SK-N-SH (cell line): ENCODE data around the gene INSYN1. TPM values are rescaled to one million over a fixed set of nuclear protein-coding genes. Genes with fewer than 3 reads are reported as not detected.

Experiments used
- CTCF ChIA-PET: fragments of 300-600, 350-600 bp; formaldehyde crosslinking; extraction: SDS; loops from one replicate; lab custom pipeline; 2021; lab: Yijun Ruan, JAX
- POLR2A ChIA-PET: fragments of 350-600 bp; sonication (Branson Sonifier 250); formaldehyde crosslinking; extraction: SDS; loops from one replicate; lab custom pipeline; 2020; ENCODE audit warnings: antibody characterized with exemption, inconsistent platforms; lab: Yijun Ruan, JAX
- DNase-seq: peaks from one replicate; pipeline ENCODE4 v3.0.0; 2012
- H2AFZ ChIP-seq: fragments of 200-600 bp; sonication (generic); 2 replicates; pipeline ENCODE4 v1.8.1; 2016; ENCODE audit warnings: antibody characterized with exemption, mild to moderate bottlenecking, low read depth
- H3F3A ChIP-seq: fragments of 200-600 bp; sonication (generic); replicated peaks from 2 replicates; pipeline ENCODE3; 2016; ENCODE audit warnings: antibody characterized with exemption, mild to moderate bottlenecking; ENCODE audit not compliant: insufficient read depth
- H3K27ac ChIP-seq, 2 experiments: fragments of 200-500 bp in 1 of 2; fragments of 200-600 bp in 1 of 2; sonication (Bioruptor generic) in 1 of 2; sonication (generic), shearing (Covaris generic) in 1 of 2; 2 replicates each; pipeline versions ENCODE4 v1.5.1 to v1.6.1; 2014 to 2016; ENCODE audit warnings: low read depth in 2 of 2, inconsistent platforms in 1 of 2, low read length in 1 of 2, mild to moderate bottlenecking in 1 of 2, mixed read lengths in 1 of 2
- H3K27me3 ChIP-seq: fragments of 200-600 bp; sonication (generic), shearing (Covaris generic); 2 replicates; pipeline ENCODE4 v1.6.1; 2016; ENCODE audit warnings: mixed run types; ENCODE audit not compliant: insufficient read depth
- H3K36me3 ChIP-seq, 2 experiments: fragments of 200-500 bp in 1 of 2; fragments of 200-600 bp in 1 of 2; sonication (Bioruptor generic) in 1 of 2; sonication (generic) in 1 of 2; replicated peaks in 1 of 2; 2 replicates each; pipeline versions ENCODE3 to v1.5.1; 2014 to 2016; ENCODE audit warnings: low read length in 1 of 2, mild to moderate bottlenecking in 1 of 2; ENCODE audit not compliant: insufficient read depth in 2 of 2, control insufficient read depth in 1 of 2
- H3K4me1 ChIP-seq, 2 experiments: fragments of 200-500 bp in 1 of 2; fragments of 200-600 bp in 1 of 2; sonication (Bioruptor generic) in 1 of 2; sonication (generic), shearing (Covaris generic) in 1 of 2; 2 replicates each; pipeline versions ENCODE4 v1.5.1 to v1.6.1; 2014 to 2016; ENCODE audit warnings: low read depth in 1 of 2, low read length in 1 of 2, mixed run types in 1 of 2; ENCODE audit not compliant: insufficient read depth in 2 of 2, control insufficient read depth in 1 of 2
- H3K4me2 ChIP-seq: fragments of 200-600 bp; sonication (generic), shearing (Covaris generic); 2 replicates; pipeline ENCODE4 v1.6.1; 2017; ENCODE audit warnings: mixed run types
- H3K4me3 ChIP-seq, 2 experiments: fragments of 200-500 bp in 1 of 2; fragments of 200-600 bp in 1 of 2; sonication (Bioruptor generic) in 1 of 2; sonication (generic), shearing (Covaris generic) in 1 of 2; 2 replicates each; pipeline versions ENCODE4 v1.5.1 to v1.8.1; 2014 to 2016; ENCODE audit warnings: low read depth in 2 of 2, inconsistent platforms in 1 of 2, low read length in 1 of 2, mild to moderate bottlenecking in 1 of 2, mixed read lengths in 1 of 2, moderate library complexity in 1 of 2
- H3K79me2 ChIP-seq: fragments of 200-600 bp; sonication (generic); 2 replicates; pipeline ENCODE4 v1.8.1; 2017; ENCODE audit warnings: mild to moderate bottlenecking; ENCODE audit not compliant: insufficient read depth
- H3K9ac ChIP-seq: fragments of 200-600 bp; sonication (generic); 2 replicates; pipeline ENCODE4 v1.6.1; 2017; ENCODE audit warnings: mixed run types
- H3K9me2 ChIP-seq: fragments of 200-600 bp; sonication (generic); 2 replicates; pipeline ENCODE4 v1.6.1; 2017; ENCODE audit warnings: mixed run types
- H3K9me3 ChIP-seq: fragments of 200-600 bp; sonication (generic); 2 replicates; pipeline ENCODE4 v1.6.1; 2017; ENCODE audit warnings: mixed run types, mild to moderate bottlenecking, moderate library complexity
- H4K20me1 ChIP-seq: fragments of 200-600 bp; sonication (generic); 2 replicates; pipeline ENCODE4 v1.6.1; 2017; ENCODE audit warnings: mild to moderate bottlenecking, mixed run types; ENCODE audit not compliant: insufficient read depth
- CHD2 ChIP-seq: fragments of 150-350 bp; IDR thresholded peaks from 2 replicates; pipeline ENCODE4 v1.6.1; 2018; ENCODE audit warnings: low read length; ENCODE audit not compliant: partially characterized antibody
- CTCF ChIP-seq: fragments of 200-600 bp; sonication (generic); IDR thresholded peaks from 2 replicates; pipeline ENCODE4 v1.6.1; 2017; ENCODE audit warnings: antibody characterized with exemption, mild to moderate bottlenecking, moderate library complexity
- ELF1 ChIP-seq: IDR thresholded peaks from 2 replicates; pipeline ENCODE4 v1.4.0; 2012
- EZH2phosphoT487 ChIP-seq: fragments of 200-600 bp; sonication (generic); IDR thresholded peaks from 2 replicates; pipeline ENCODE4 v1.6.1; 2017; ENCODE audit warnings: low read depth, mixed run types, mild to moderate bottlenecking, antibody characterized with exemption, moderate library complexity, borderline replicate concordance
- FOXM1 ChIP-seq: IDR thresholded peaks from 2 replicates; pipeline ENCODE4 v1.4.0; 2012; ENCODE audit warnings: low read depth, mild to moderate bottlenecking
- GATA2 ChIP-seq: sonication (generic); formaldehyde crosslinking; IDR thresholded peaks from 2 replicates; pipeline ENCODE4 v1.5.0; 2020; ENCODE audit warnings: mild to moderate bottlenecking, missing genetic modification reagents
- MAX ChIP-seq: IDR thresholded peaks from 2 replicates; pipeline ENCODE4 v1.4.0; 2012; ENCODE audit warnings: low read depth
- MXI1 ChIP-seq: IDR thresholded peaks from 2 replicates; pipeline ENCODE4 v1.6.1; 2012; ENCODE audit warnings: mild to moderate bottlenecking, low read depth, low read length, improper control_type of control experiment
- NRF1 ChIP-seq: IDR thresholded peaks from 2 replicates; pipeline ENCODE4 v1.6.1; 2012; ENCODE audit warnings: low read depth, mild to moderate bottlenecking, low read length
- POLR2AphosphoS5 ChIP-seq: IDR thresholded peaks from 2 replicates; pipeline ENCODE4 v1.6.1; 2012; ENCODE audit warnings: low read depth, low read length
- SMC3 ChIP-seq: IDR thresholded peaks from 2 replicates; pipeline ENCODE4 v1.6.1; 2012; ENCODE audit warnings: low read depth, low read length, improper control_type of control experiment
- TAF1 ChIP-seq: IDR thresholded peaks from 2 replicates; pipeline ENCODE4 v1.6.1; 2012; ENCODE audit warnings: low read depth, mild to moderate bottlenecking, low read length, moderate library complexity, borderline replicate concordance
- ZBTB33 ChIP-seq: IDR thresholded peaks from 2 replicates; pipeline ENCODE4 v1.4.0; 2012; ENCODE audit warnings: low read depth, borderline replicate concordance
- WGBS: methylation state at CpG from one replicate; pipeline ENCODE4 v1.1.6; 2017; ENCODE audit warnings: low lambda C conversion rate; 5-methylcytosine and 5-hydroxymethylcytosine counted together
- polyA plus RNA-seq, 3 experiments: library from polyadenylated mRNA; depleted of rRNA; stranded (reverse); fragments of >200 nt; gene quantifications; 2 replicates each; pipeline ENCODE4 v1.2.3, GENCODE V29; 2012
- TF ChIP-seq, protein P1 (sequence below): fragments of 150-350 bp; IDR thresholded peaks from 2 replicates; pipeline ENCODE4 v1.6.1; 2017; ENCODE audit warnings: antibody characterized with exemption, low read length, low read depth, borderline replicate concordance
- TF ChIP-seq, protein P2 (sequence below): fragments of 150-350 bp; IDR thresholded peaks from 2 replicates; pipeline ENCODE4 v1.6.1; 2016; ENCODE audit warnings: mild to moderate bottlenecking, low read depth, low read length

Gene INSYN1
- polyA plus RNA-seq, 1 of the 3 experiments (the other 2 are of a cell fraction), result 3.7 TPM

GRCh38 chr15:73758461-73758860 is 5.3 kb upstream of the INSYN1 start:
- Histone ChIP-seq H3F3A (no peaks in the 10 kb centered on the region), H3K27me3 (peaks cover 35% of the 10 kb centered on the region), H4K20me1 (no peaks in the 10 kb centered on the region), H3K4me1 (peaks cover 0 to 8% of the 10 kb centered on the region in 2 experiments; a peak in 2 of 4 replicates), H3K27ac (no peak overlapping the region), H3K79me2 (no peaks in the 10 kb centered on the region), H3K9me3 (no peaks in the 10 kb centered on the region), H2AFZ (no peak overlapping the region), H3K4me3 (no peak overlapping the region), H3K36me3 (no peaks in the 10 kb centered on the region), H3K4me2 (no peak overlapping the region), H3K9ac (no peak overlapping the region), H3K9me2 (no peaks in the 10 kb centered on the region)
- TF ChIP-seq, protein P1, sequence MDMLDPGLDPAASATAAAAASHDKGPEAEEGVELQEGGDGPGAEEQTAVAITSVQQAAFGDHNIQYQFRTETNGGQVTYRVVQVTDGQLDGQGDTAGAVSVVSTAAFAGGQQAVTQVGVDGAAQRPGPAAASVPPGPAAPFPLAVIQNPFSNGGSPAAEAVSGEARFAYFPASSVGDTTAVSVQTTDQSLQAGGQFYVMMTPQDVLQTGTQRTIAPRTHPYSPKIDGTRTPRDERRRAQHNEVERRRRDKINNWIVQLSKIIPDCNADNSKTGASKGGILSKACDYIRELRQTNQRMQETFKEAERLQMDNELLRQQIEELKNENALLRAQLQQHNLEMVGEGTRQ, result no peak
- no peak for TF ChIP-seq SMC3
- no peak for TF ChIP-seq POLR2AphosphoS5
- no peak for TF ChIP-seq NRF1
- no peak for TF ChIP-seq MXI1
- TF ChIP-seq FOXM1, result no peak
- TF ChIP-seq ELF1, result no peak
- TF ChIP-seq, protein P2, sequence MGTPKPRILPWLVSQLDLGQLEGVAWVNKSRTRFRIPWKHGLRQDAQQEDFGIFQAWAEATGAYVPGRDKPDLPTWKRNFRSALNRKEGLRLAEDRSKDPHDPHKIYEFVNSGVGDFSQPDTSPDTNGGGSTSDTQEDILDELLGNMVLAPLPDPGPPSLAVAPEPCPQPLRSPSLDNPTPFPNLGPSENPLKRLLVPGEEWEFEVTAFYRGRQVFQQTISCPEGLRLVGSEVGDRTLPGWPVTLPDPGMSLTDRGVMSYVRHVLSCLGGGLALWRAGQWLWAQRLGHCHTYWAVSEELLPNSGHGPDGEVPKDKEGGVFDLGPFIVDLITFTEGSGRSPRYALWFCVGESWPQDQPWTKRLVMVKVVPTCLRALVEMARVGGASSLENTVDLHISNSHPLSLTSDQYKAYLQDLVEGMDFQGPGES, result no peak
- no peak for TF ChIP-seq GATA2 (CRISPR knock-in tag)
- TF ChIP-seq MAX, result no peak
- no peak for TF ChIP-seq EZH2phosphoT487
- no peak for TF ChIP-seq CHD2
- no peak for TF ChIP-seq ZBTB33
- TF ChIP-seq CTCF, result no peak
- TF ChIP-seq TAF1, result no peak
- WGBS, result 69% methylated on average over 5 of the region's 5 CpGs
- ChIA-PET POLR2A (no interaction called here), CTCF (interaction anchor here (1.0 to 1.4 kb wide), 3 partner anchors 13 to 54 kb away, joined by 3 read pairs; no protein-coding TSS in a partner anchor)
- no peak for DNase-seq
